Activated CD8-positive, alpha-beta T cell treated with anti-CD3 and anti-CD28 coated beads for 36 hours (primary cell): ENCODE measurements around the gene ST3GAL3. TPM values are rescaled to one million over a fixed set of nuclear protein-coding genes. Genes with fewer than 3 reads are reported as not detected.

Source experiments
- ATAC-seq: fragments of 200-7000 bp; cut with Tn5 transposase; one replicate; pipeline ENCODE4 v1.10.0; 2021; ENCODE audit warnings: mild to moderate bottlenecking, moderate library complexity
- CTCF ChIA-PET: fragments of 350-600 bp; sonication (Branson Sonifier 250); formaldehyde crosslinking; loops from one replicate; lab custom pipeline; 2021; ENCODE audit warnings: antibody characterized with exemption; lab: Charles Lee
- POLR2A ChIA-PET: fragments of 350-600 bp; sonication (Branson Sonifier 250); formaldehyde crosslinking; loops from one replicate; lab custom pipeline; 2021; ENCODE audit warnings: antibody characterized with exemption; lab: Charles Lee
- DNase-seq: peaks from one replicate; pipeline ENCODE4 v3.0.0-alpha.2; 2020
- H3K27ac Mint-ChIP-seq: one replicate; pipeline ENCODE4 v1.8.0; 2021; ENCODE audit warnings: mild to moderate bottlenecking, mixed read lengths
- H3K27me3 Mint-ChIP-seq: one replicate; pipeline ENCODE4 v1.8.0; 2021; ENCODE audit warnings: mixed read lengths
- H3K36me3 Mint-ChIP-seq: one replicate; pipeline ENCODE4 v1.8.0; 2021; ENCODE audit warnings: low read depth, mixed read lengths
- H3K4me1 Mint-ChIP-seq: one replicate; pipeline ENCODE4 v1.8.0; 2021; ENCODE audit warnings: low read depth, mixed read lengths
- H3K4me3 Mint-ChIP-seq: one replicate; pipeline ENCODE4 v1.8.0; 2021; ENCODE audit warnings: mild to moderate bottlenecking, moderate library complexity, mixed read lengths
- H3K9me3 Mint-ChIP-seq: one replicate; pipeline ENCODE4 v1.8.0; 2021; ENCODE audit warnings: mixed read lengths
- CTCF ChIP-seq: fragments of 200-600 bp; IDR thresholded peaks from one replicate; pipeline ENCODE4 v1.8.0; 2022; ENCODE audit warnings: antibody characterized with exemption, mild to moderate bottlenecking
- intact Hi-C: fragments of 100-400 bp; cut with micrococcal nuclease; formaldehyde crosslinking; loops from one replicate; pipeline ENCODE4 v1.10.0; 2022
- total RNA-seq, 2 experiments: library from RNA; stranded (reverse); gene quantifications; one replicate each; pipeline ENCODE4 v1.2.3, GENCODE V29; 2021

Gene ST3GAL3
- total RNA-seq, 2 experiments from 2014 or later: 14.5 to 20.0 TPM

- CTCF ChIA-PET: no interaction called here
- DNase-seq: no peak
Measured at GRCh38 chr1:43688109-43688387, 19.3 kb upstream of the ST3GAL3 start.

GRCh38 chr1:43688594-43689000 lies 18.7 kb upstream of the ST3GAL3 start:
- ChIA-PET CTCF (no interaction called here), POLR2A (interaction anchor here (0.7 to 2.0 kb wide), 2 partner anchors 9 to 18 kb away, joined by 4 to 5 read pairs; partner anchors contain the start of gene ST3GAL3)
- no peak for TF ChIP-seq CTCF
- H3K9me3 Mint-ChIP-seq: no peaks in the 10 kb centered on the region
- H3K4me1 Mint-ChIP-seq: no peaks in the 10 kb centered on the region
- H3K4me3 Mint-ChIP-seq: no peak overlapping the region
- H3K27ac Mint-ChIP-seq: no peak overlapping the region
- intact Hi-C loops: no loop called here
- peaks cover 56% of the 10 kb centered on the region for H3K36me3 Mint-ChIP-seq
- no peaks in the 10 kb centered on the region for H3K27me3 Mint-ChIP-seq
- ATAC-seq (no peak), DNase-seq (no peak)

More at GRCh38 chr1:43688109-43688387, 19.3 kb upstream of the ST3GAL3 start:
- Mint-ChIP-seq H3K4me1 (no peaks in the 10 kb centered on the region), H3K27me3 (no peaks in the 10 kb centered on the region), H3K27ac (no peak overlapping the region), H3K9me3 (no peaks in the 10 kb centered on the region), H3K4me3 (no peak overlapping the region), H3K36me3 (peaks cover 56% of the 10 kb centered on the region)
- no peak for ATAC-seq
- no peak for TF ChIP-seq CTCF
- intact Hi-C loops: no loop called here
- POLR2A ChIA-PET: interaction anchor here (0.7 to 2.0 kb wide), 3 partner anchors 9 to 19 kb away, joined by 4 to 5 read pairs (median 4); partner anchors contain the start of gene ST3GAL3

- Mint-ChIP-seq H3K9me3 (no peaks in the 10 kb centered on the region), H3K27me3 (no peaks in the 10 kb centered on the region), H3K4me1 (no peaks in the 10 kb centered on the region), H3K27ac (no peak overlapping the region), H3K4me3 (no peak overlapping the region), H3K36me3 (peaks cover 53% of the 10 kb centered on the region)
- no peak for TF ChIP-seq CTCF
- intact Hi-C loops: no loop called here
- DNase-seq (no peak), ATAC-seq (no peak)
- ChIA-PET CTCF (no interaction called here), POLR2A (no interaction called here)
Measured at GRCh38 chr1:43689289-43689688, 18.0 kb upstream of the ST3GAL3 start.

GRCh38 chr1:43691871-43692815 lies 15.2 kb upstream of the ST3GAL3 start:
- H3K4me1 Mint-ChIP-seq: no peaks in the 10 kb centered on the region

More at GRCh38 chr1:43691871-43692815, 15.2 kb upstream of the ST3GAL3 start:
- ATAC-seq (no peak), DNase-seq (no peak)
- H3K36me3 Mint-ChIP-seq: peaks cover 35% of the 10 kb centered on the region
- no peak overlapping the region for H3K27ac Mint-ChIP-seq
- H3K9me3 Mint-ChIP-seq: no peaks in the 10 kb centered on the region
- ChIA-PET POLR2A (interaction anchor here (0.5 to 1.5 kb wide), 2 partner anchors 15 to 31 kb away, joined by 3 to 4 read pairs; partner anchors contain the start of gene ST3GAL3), CTCF (interaction anchor here (1.5 kb wide), 1 partner anchor 13 kb away, joined by 4 read pairs; no protein-coding TSS in a partner anchor)
- intact Hi-C loops: no loop called here
- H3K27me3 Mint-ChIP-seq: no peaks in the 10 kb centered on the region
- TF ChIP-seq CTCF: no peak
- no peak overlapping the region for H3K4me3 Mint-ChIP-seq
